A549 (cell line): ENCODE results near the gene BRICD5.

Experiments
- BCL3 ChIP-seq: fragments of >200 bp; sonication (Bioruptor Twin); formaldehyde crosslinking; IDR thresholded peaks from 3 replicates; pipeline ENCODE4 v1.6.1; 2016
- CHD2 ChIP-seq: fragments of 150-350 bp; IDR thresholded peaks from 2 replicates; pipeline ENCODE4 v1.6.1; 2014; ENCODE audit warnings: low read length; ENCODE audit not compliant: partially characterized antibody
- ELK1 ChIP-seq: fragments of 150-350 bp; IDR thresholded peaks from 2 replicates; pipeline ENCODE4 v1.6.1; 2014; ENCODE audit warnings: low read depth, mild to moderate bottlenecking, low read length
- MYC ChIP-seq: IDR thresholded peaks from 2 replicates; pipeline ENCODE4 v1.6.1; 2012; ENCODE audit warnings: mild to moderate bottlenecking, inconsistent platforms, low read length, improper control_type of control experiment, borderline replicate concordance
- NFE2L2 ChIP-seq: fragments of 150-350 bp; conservative IDR thresholded peaks from 2 replicates; pipeline ENCODE4 v1.6.1; 2014; ENCODE audit warnings: low read length
- POLR2A ChIP-seq: IDR thresholded peaks from 2 replicates; pipeline ENCODE4 v1.6.1; 2012; ENCODE audit warnings: mild to moderate bottlenecking, low read length
- RFX5 ChIP-seq: fragments of 450-650 bp; IDR thresholded peaks from 2 replicates; pipeline ENCODE4 v1.7.1; 2014; ENCODE audit warnings: antibody characterized with exemption, mild to moderate bottlenecking, moderate library complexity
- SREBF2 ChIP-seq: fragments of 450-650 bp; IDR thresholded peaks from 2 replicates; pipeline ENCODE4 v1.6.1; 2014; ENCODE audit warnings: mild to moderate bottlenecking, moderate library complexity
- TF ChIP-seq, protein P1 (sequence below): fragments of >200 bp; sonication (Bioruptor Twin); formaldehyde crosslinking; IDR thresholded peaks from 3 replicates; pipeline ENCODE4 v1.5.1; 2016

DNA sequence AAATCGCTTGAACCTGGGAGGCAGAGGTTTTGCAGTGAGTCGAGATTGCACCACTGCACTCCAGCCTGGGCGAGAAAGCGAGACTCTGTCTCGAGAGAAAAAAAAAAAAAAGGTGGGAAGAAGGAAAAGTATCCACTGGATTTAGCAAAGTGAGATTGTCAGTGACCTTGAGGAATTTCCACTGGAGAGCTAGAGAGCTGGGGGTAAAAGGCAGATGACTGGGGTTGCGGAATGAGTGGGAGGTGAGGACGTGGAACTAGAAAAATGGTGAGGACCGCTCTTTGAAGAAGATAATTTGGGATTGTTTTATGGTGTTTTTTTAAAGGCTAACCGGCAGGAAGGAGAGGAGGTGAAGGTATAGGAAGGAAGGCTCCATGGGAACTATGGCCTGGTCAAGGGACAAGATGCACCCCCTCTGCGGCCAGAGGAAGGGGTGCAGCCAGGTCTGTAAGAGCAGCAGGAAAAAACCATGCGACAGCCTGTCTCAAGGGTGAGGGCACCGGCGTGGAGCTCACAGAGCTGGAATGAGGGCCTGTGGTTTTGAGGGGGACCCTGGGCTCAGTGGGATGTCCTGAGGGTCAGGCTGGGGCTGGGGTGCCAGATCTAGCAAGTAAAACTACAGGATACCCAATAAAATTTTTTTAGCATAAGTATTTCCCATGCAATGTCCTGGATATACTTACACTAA is 6.1 kb downstream of the BRICD5 start:
- TF ChIP-seq MYC (no peak), POLR2A (no peak), SREBF2 (no peak), ELK1 (no peak), NFE2L2 (no peak), BCL3 (no peak), CHD2 (no peak), RFX5 (no peak)
- TF ChIP-seq, protein P1, sequence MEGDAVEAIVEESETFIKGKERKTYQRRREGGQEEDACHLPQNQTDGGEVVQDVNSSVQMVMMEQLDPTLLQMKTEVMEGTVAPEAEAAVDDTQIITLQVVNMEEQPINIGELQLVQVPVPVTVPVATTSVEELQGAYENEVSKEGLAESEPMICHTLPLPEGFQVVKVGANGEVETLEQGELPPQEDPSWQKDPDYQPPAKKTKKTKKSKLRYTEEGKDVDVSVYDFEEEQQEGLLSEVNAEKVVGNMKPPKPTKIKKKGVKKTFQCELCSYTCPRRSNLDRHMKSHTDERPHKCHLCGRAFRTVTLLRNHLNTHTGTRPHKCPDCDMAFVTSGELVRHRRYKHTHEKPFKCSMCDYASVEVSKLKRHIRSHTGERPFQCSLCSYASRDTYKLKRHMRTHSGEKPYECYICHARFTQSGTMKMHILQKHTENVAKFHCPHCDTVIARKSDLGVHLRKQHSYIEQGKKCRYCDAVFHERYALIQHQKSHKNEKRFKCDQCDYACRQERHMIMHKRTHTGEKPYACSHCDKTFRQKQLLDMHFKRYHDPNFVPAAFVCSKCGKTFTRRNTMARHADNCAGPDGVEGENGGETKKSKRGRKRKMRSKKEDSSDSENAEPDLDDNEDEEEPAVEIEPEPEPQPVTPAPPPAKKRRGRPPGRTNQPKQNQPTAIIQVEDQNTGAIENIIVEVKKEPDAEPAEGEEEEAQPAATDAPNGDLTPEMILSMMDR, result no peak
